Mesenchymal stem cell (in vitro differentiated cells and primary cell): Measurements from ENCODE around the gene RCOR3.

Experiments used
- DNase-seq: peaks from one replicate; pipeline ENCODE4 v3.0.0-alpha.2; 2013
- H2AFZ ChIP-seq: one replicate; pipeline ENCODE4 v1.6.1; 2013; ENCODE audit warnings: low read depth, mild to moderate bottlenecking, control low read depth, inconsistent platforms, low read length, moderate library complexity
- H2AK5ac ChIP-seq: 2 replicates; pipeline ENCODE4 v1.6.1; 2013; ENCODE audit warnings: low read length, moderate library complexity, mild to moderate bottlenecking, inconsistent platforms; ENCODE audit not compliant: severe bottlenecking
- H2BK120ac ChIP-seq: one replicate; pipeline ENCODE4 v1.6.1; 2013; ENCODE audit warnings: low read depth, mild to moderate bottlenecking, inconsistent platforms, low read length, moderate library complexity
- H2BK12ac ChIP-seq, 2 experiments: one replicate each; pipeline ENCODE4 v1.6.1; 2013; ENCODE audit warnings: inconsistent platforms in 2 of 2, low read length in 2 of 2, mild to moderate bottlenecking in 2 of 2, moderate library complexity in 2 of 2, control low read depth in 1 of 2
- H2BK15ac ChIP-seq: one replicate; pipeline ENCODE4 v1.6.1; 2013; ENCODE audit warnings: mild to moderate bottlenecking, low read depth, inconsistent platforms; ENCODE audit not compliant: poor library complexity, severe bottlenecking
- H2BK5ac ChIP-seq: 2 replicates; pipeline ENCODE4 v1.6.1; 2013; ENCODE audit warnings: low read depth, mild to moderate bottlenecking, low read length, control low read depth, inconsistent platforms; ENCODE audit not compliant: poor library complexity, severe bottlenecking
- H3K14ac ChIP-seq, 2 experiments: one replicate each; pipeline ENCODE4 v1.6.1; 2013; ENCODE audit warnings: inconsistent platforms in 2 of 2, low read length in 2 of 2, control low read depth in 1 of 2, mild to moderate bottlenecking in 1 of 2, moderate library complexity in 1 of 2
- H3K18ac ChIP-seq, 2 experiments: one replicate each; pipeline ENCODE4 v1.6.1; 2013; ENCODE audit warnings: inconsistent platforms in 2 of 2, low read length in 2 of 2, control low read depth in 1 of 2, low read depth in 1 of 2, mild to moderate bottlenecking in 1 of 2
- H3K23ac ChIP-seq, 2 experiments: one replicate each; pipeline ENCODE4 v1.6.1; 2013; ENCODE audit warnings: inconsistent platforms in 2 of 2, low read length in 2 of 2, mild to moderate bottlenecking in 2 of 2, moderate library complexity in 2 of 2, control low read depth in 1 of 2
- H3K27ac ChIP-seq: 2 replicates; pipeline ENCODE4 v1.5.1; 2013; ENCODE audit warnings: mild to moderate bottlenecking, moderate library complexity, low read length, control low read depth, inconsistent platforms; ENCODE audit not compliant: poor library complexity, severe bottlenecking
- H3K27me3 ChIP-seq, 2 experiments: 2 replicates each; pipeline versions ENCODE4 v1.6.1 to v1.7.0; 2013; ENCODE audit warnings: low read length in 2 of 2, mild to moderate bottlenecking in 2 of 2, moderate library complexity in 2 of 2, control low read depth in 1 of 2, inconsistent platforms in 1 of 2; ENCODE audit not compliant: control insufficient read depth in 1 of 2, insufficient read depth in 1 of 2
- H3K36me3 ChIP-seq, 2 experiments: 2 replicates each; pipeline versions ENCODE4 v1.6.1 to v1.7.0; 2013; ENCODE audit warnings: low read length in 2 of 2, control low read depth in 1 of 2, inconsistent platforms in 1 of 2, low read depth in 1 of 2, mild to moderate bottlenecking in 1 of 2; ENCODE audit not compliant: insufficient read depth in 2 of 2, control insufficient read depth in 1 of 2
- H3K4ac ChIP-seq, 2 experiments: one replicate each; pipeline ENCODE4 v1.6.1; 2013; ENCODE audit warnings: inconsistent platforms in 2 of 2, low read length in 2 of 2, mild to moderate bottlenecking in 2 of 2, moderate library complexity in 2 of 2, control low read depth in 1 of 2, low read depth in 1 of 2
- H3K4me1 ChIP-seq: 2 replicates; pipeline ENCODE4 v1.6.1; 2013; ENCODE audit warnings: low read depth, low read length, control low read depth; ENCODE audit not compliant: control insufficient read depth, insufficient read depth
- H3K4me2 ChIP-seq: 2 replicates; pipeline ENCODE4 v1.6.1; 2013; ENCODE audit warnings: low read length, mild to moderate bottlenecking, inconsistent platforms; ENCODE audit not compliant: poor library complexity, severe bottlenecking
- H3K4me3 ChIP-seq, 2 experiments: 2 replicates each; pipeline versions ENCODE4 v1.5.1 to v1.7.0; 2013; ENCODE audit warnings: low read length in 2 of 2, mild to moderate bottlenecking in 2 of 2, control low read depth in 1 of 2, low read depth in 1 of 2; ENCODE audit not compliant: insufficient read depth in 1 of 2
- H3K79me1 ChIP-seq: replicated peaks from 2 replicates; pipeline ENCODE4 v1.6.1; 2013; ENCODE audit warnings: mild to moderate bottlenecking, control low read depth, low read length, inconsistent platforms; ENCODE audit not compliant: poor library complexity, severe bottlenecking
- H3K9ac ChIP-seq: 2 replicates; pipeline ENCODE4 v1.7.0; 2013; ENCODE audit warnings: mild to moderate bottlenecking, low read length, moderate library complexity
- H3K9me3 ChIP-seq: 2 replicates; pipeline ENCODE4 v1.7.0; 2013; ENCODE audit warnings: mild to moderate bottlenecking, low read length; ENCODE audit not compliant: control insufficient read depth
- H4K8ac ChIP-seq: one replicate; pipeline ENCODE4 v1.6.1; 2013; ENCODE audit warnings: inconsistent platforms, mild to moderate bottlenecking, low read length, moderate library complexity
- H4K91ac ChIP-seq: one replicate; pipeline ENCODE4 v1.6.1; 2013; ENCODE audit warnings: mild to moderate bottlenecking, low read length, inconsistent platforms
- WGBS: methylation state at CpG from one replicate; pipeline ENCODE4 v1.1.7; 2013; ENCODE audit warnings: mixed read lengths; 5-methylcytosine and 5-hydroxymethylcytosine counted together

The RCOR3 gene

GRCh38 chr1:211267204-211267857 lies 8.2 kb downstream of the RCOR3 start:
- H3K27me3 ChIP-seq = no peaks in the 10 kb centered on the region

DNA sequence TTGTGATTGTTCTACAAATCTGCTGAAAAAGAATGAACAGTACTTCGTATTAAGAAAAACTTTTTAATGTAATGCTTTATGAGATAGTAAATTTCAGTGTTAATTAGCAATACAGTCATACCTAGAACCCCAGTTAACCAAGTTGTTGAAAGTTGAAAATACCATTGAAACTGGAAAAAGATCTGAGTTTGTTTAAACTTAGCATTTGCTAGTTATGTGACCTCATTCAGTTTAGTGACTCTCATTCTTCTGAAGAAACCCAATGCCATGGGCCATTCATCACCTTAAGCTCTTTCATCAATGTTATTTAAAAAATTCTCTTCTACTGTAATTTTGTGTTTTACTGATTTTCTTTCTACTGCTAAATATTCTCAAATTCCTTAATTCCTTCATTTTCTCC lies 20.2 kb downstream of the RCOR3 start:
- Histone ChIP-seq H3K4me2 (no peak overlapping the region), H3K4ac (no peak overlapping the region), H2AFZ (no peak overlapping the region), H3K9ac (no peak overlapping the region), H3K79me1 (peaks cover 5% of the 10 kb centered on the region), H3K4me3 (no peak overlapping the region), H3K27me3 (no peaks in the 10 kb centered on the region), H3K36me3 (peaks cover 2 to 91% of the 10 kb centered on the region in 2 experiments), H3K18ac (no peak overlapping the region), H3K27ac (no peak overlapping the region), H2BK15ac (no peak overlapping the region), H3K14ac (no peak overlapping the region), H3K4me1 (no peaks in the 10 kb centered on the region), H4K91ac (no peak overlapping the region), H3K9me3 (no peaks in the 10 kb centered on the region), H2BK120ac (no peak overlapping the region), H2BK5ac (no peak overlapping the region), H3K23ac (no peak overlapping the region), H2AK5ac (no peak overlapping the region), H4K8ac (no peak overlapping the region), H2BK12ac (no peak overlapping the region)
- DNase-seq = no peak
- no CpG with 5 or more reads among the region's 1 CpG for WGBS

More at GRCh38 chr1:211267204-211267857, 8.2 kb downstream of the RCOR3 start:
- no peak for DNase-seq
- H3K4ac ChIP-seq = no peak overlapping the region
- no peaks in the 10 kb centered on the region for H3K9me3 ChIP-seq
- no peak overlapping the region for H3K23ac ChIP-seq
- no peak overlapping the region for H2AK5ac ChIP-seq
- no peak overlapping the region for H4K8ac ChIP-seq
- H2AFZ ChIP-seq = no peak overlapping the region
- no peak overlapping the region for H2BK12ac ChIP-seq
- H3K4me2 ChIP-seq = no peak overlapping the region
- H3K79me1 ChIP-seq = peaks cover 15% of the 10 kb centered on the region
- WGBS = 97% methylated on average over 6 of the region's 7 CpGs
- no peak overlapping the region for H4K91ac ChIP-seq
- H3K9ac ChIP-seq = no peak overlapping the region
- no peak overlapping the region for H2BK120ac ChIP-seq
- H3K4me3 ChIP-seq = no peak overlapping the region
- no peak overlapping the region for H2BK15ac ChIP-seq
- H3K4me1 ChIP-seq = no peaks in the 10 kb centered on the region
- no peak overlapping the region for H2BK5ac ChIP-seq
- H3K14ac ChIP-seq = no peak overlapping the region
- H3K27ac ChIP-seq = no peak overlapping the region
- peaks cover 7 to 71% of the 10 kb centered on the region in 2 experiments for H3K36me3 ChIP-seq
- H3K18ac ChIP-seq = no peak overlapping the region

- H4K91ac ChIP-seq = no peak overlapping the region
- 97% methylated on average over 4 of the region's 4 CpGs for WGBS
Observed at GRCh38 chr1:211280910-211281309, 21.7 kb downstream of the RCOR3 start.

GRCh38 chr1:211281320-211282022 lies 22.3 kb downstream of the RCOR3 start:
- DNase-seq = peak; percentile 24
- H3K27ac ChIP-seq = peak overlapping the region; percentile 53
- peaks cover 11% of the 10 kb centered on the region for H3K79me1 ChIP-seq
- no peak overlapping the region for H2AK5ac ChIP-seq
- no peak overlapping the region for H3K18ac ChIP-seq
- no peak overlapping the region for H3K14ac ChIP-seq
- H2BK12ac ChIP-seq = no peak overlapping the region
- peaks cover 6 to 88% of the 10 kb centered on the region in 2 experiments for H3K36me3 ChIP-seq
- no peak overlapping the region for H3K4me3 ChIP-seq
- H3K9me3 ChIP-seq = no peaks in the 10 kb centered on the region
- H3K4me2 ChIP-seq = no peak overlapping the region
- H3K9ac ChIP-seq = peak overlapping the region; percentile 26
- no peak overlapping the region for H3K23ac ChIP-seq
- H4K91ac ChIP-seq = no peak overlapping the region
- H3K4ac ChIP-seq = no peak overlapping the region
- no peak overlapping the region for H2BK120ac ChIP-seq
- 94% methylated on average over 5 of the region's 6 CpGs for WGBS
- no peak overlapping the region for H4K8ac ChIP-seq
- no peak overlapping the region for H2BK15ac ChIP-seq
- H3K4me1 ChIP-seq = no peaks in the 10 kb centered on the region
- no peak overlapping the region for H2AFZ ChIP-seq
- no peak overlapping the region for H2BK5ac ChIP-seq
- no peaks in the 10 kb centered on the region for H3K27me3 ChIP-seq

More at GRCh38 chr1:211280910-211281309, 21.7 kb downstream of the RCOR3 start:
- Histone ChIP-seq H2BK5ac (no peak overlapping the region), H3K4me1 (no peaks in the 10 kb centered on the region), H2BK12ac (no peak overlapping the region), H2BK120ac (no peak overlapping the region), H3K79me1 (peaks cover 11% of the 10 kb centered on the region), H2AFZ (no peak overlapping the region), H3K9ac (peak overlapping the region; percentile 26), H3K9me3 (no peaks in the 10 kb centered on the region), H3K4me3 (no peak overlapping the region), H3K23ac (no peak overlapping the region), H3K4me2 (no peak overlapping the region), H2BK15ac (no peak overlapping the region), H3K14ac (no peak overlapping the region), H3K27me3 (no peaks in the 10 kb centered on the region), H3K18ac (no peak overlapping the region), H3K27ac (peak overlapping the region; percentile 53), H3K4ac (no peak overlapping the region), H4K8ac (no peak overlapping the region), H3K36me3 (peaks cover 6 to 90% of the 10 kb centered on the region in 2 experiments), H2AK5ac (no peak overlapping the region)
- DNase-seq = no peak
